22Rv1 (cell line): ENCODE results near the gene XIST.

Experiments
- CTCF ChIP-seq: fragments of 450-650 bp; IDR thresholded peaks from 2 replicates; pipeline ENCODE4 v1.5.1; 2017; ENCODE audit warnings: mild to moderate bottlenecking
- ZFX ChIP-seq: fragments of 450-650 bp; IDR thresholded peaks from 2 replicates; pipeline ENCODE4 v1.6.1; 2017; ENCODE audit warnings: antibody characterized with exemption, borderline replicate concordance

- TF ChIP-seq CTCF (no peak), ZFX (no peak)
Measured at GRCh38 chrX:73849073-73849472, 3.4 kb downstream of the XIST start.
